Astrocyte of the cerebellum (primary cell): ENCODE data around the gene TGFA.

Source experiments
- DNase-seq: peaks from one replicate; pipeline ENCODE4 v3.0.0-alpha.2; 2011; ENCODE audit warnings: low read depth
- H3K4me3 ChIP-seq: 2 replicates; pipeline ENCODE4 v1.5.1; 2011; ENCODE audit warnings: mild to moderate bottlenecking, low read depth, low read length, moderate library complexity
- in situ Hi-C: cut with HindIII; loops from 2 replicates; pipeline ENCODE4 v1.10.0; 2017; ENCODE audit warnings: low sequenced_read_pairs
- TF ChIP-seq, protein P1 (sequence below): IDR thresholded peaks from 2 replicates; pipeline ENCODE4 v1.5.1; 2012; ENCODE audit warnings: low read length, low read depth, moderate library complexity, mild to moderate bottlenecking; ENCODE audit errors: missing control alignments

Gene TGFA

DNA sequence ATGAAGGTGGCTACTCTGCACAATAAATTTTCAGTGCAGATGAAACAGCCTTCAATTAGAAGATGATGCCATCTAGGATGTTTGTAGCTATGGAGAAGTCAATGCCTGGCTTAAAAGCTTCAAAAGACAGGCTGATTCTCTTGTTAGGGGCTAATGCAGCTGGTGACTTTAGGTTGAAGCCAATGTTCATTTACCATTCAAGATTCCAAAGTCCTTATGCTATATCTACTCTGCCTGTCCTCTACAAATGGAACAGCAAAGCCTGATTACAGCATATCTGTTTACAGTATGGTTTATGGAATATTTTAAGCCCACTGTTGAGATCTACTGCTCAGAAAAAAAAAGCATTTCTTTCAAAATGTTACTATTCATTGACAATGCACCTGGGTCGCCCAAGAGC lies 15.8 kb downstream of the TGFA start:
- no peak overlapping the region for H3K4me3 ChIP-seq
- in situ Hi-C loops: no loop called here

DNA sequence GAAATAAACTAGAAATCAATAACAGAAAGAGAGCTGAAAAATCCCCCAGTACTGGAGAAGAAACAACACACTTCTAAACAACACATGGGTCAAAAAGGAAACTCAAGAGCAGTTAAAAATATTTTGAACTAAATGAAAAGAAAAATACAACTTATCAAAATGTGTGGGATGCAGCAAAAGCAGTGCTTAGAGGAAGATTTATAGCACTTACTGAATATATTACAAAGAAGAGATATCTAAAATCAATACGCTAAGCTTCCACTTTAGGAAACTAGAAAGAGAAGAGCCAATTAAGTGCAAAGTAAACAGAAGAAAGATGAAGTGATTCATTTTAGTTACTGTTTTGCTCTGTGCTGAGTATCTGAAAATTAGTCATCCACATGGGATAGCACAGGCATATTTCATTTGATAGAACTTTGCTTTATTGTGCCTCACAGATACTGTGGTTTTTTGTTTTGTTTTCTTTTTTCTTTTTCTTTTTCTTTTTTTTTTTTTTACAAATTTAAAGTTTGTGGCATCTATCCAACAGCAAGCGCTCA lies 17.0 kb downstream of the TGFA start:
- TF ChIP-seq, protein P1, sequence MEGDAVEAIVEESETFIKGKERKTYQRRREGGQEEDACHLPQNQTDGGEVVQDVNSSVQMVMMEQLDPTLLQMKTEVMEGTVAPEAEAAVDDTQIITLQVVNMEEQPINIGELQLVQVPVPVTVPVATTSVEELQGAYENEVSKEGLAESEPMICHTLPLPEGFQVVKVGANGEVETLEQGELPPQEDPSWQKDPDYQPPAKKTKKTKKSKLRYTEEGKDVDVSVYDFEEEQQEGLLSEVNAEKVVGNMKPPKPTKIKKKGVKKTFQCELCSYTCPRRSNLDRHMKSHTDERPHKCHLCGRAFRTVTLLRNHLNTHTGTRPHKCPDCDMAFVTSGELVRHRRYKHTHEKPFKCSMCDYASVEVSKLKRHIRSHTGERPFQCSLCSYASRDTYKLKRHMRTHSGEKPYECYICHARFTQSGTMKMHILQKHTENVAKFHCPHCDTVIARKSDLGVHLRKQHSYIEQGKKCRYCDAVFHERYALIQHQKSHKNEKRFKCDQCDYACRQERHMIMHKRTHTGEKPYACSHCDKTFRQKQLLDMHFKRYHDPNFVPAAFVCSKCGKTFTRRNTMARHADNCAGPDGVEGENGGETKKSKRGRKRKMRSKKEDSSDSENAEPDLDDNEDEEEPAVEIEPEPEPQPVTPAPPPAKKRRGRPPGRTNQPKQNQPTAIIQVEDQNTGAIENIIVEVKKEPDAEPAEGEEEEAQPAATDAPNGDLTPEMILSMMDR: no peak
- in situ Hi-C loops: no loop called here
- H3K4me3 ChIP-seq: no peak overlapping the region
- no peak for DNase-seq

More for the DNA sequence above, 15.8 kb downstream of the TGFA start:
- no peak for DNase-seq
- TF ChIP-seq, protein P1: no peak

DNA sequence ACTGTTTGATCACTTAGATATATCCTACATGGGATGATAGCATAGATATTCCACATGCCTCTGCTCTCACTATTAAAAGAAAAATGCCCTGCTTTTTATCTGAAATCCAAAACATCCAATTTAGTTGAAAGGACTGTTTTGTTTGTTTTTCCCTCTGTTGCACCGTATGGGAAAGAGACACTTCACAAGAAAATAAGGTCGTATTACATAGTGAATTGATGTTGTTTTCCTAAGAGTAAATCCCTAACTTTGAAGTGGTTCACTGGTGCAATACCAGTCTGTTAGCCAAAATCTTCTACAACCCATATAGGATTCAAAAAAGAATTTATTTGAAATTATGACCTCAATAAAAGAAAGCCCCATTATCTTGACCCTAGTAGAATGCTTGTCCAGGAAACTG lies 18.1 kb downstream of the TGFA start:
- no peak overlapping the region for H3K4me3 ChIP-seq
- in situ Hi-C loops: no loop called here
- no peak for DNase-seq
- TF ChIP-seq, protein P1: no peak

DNA sequence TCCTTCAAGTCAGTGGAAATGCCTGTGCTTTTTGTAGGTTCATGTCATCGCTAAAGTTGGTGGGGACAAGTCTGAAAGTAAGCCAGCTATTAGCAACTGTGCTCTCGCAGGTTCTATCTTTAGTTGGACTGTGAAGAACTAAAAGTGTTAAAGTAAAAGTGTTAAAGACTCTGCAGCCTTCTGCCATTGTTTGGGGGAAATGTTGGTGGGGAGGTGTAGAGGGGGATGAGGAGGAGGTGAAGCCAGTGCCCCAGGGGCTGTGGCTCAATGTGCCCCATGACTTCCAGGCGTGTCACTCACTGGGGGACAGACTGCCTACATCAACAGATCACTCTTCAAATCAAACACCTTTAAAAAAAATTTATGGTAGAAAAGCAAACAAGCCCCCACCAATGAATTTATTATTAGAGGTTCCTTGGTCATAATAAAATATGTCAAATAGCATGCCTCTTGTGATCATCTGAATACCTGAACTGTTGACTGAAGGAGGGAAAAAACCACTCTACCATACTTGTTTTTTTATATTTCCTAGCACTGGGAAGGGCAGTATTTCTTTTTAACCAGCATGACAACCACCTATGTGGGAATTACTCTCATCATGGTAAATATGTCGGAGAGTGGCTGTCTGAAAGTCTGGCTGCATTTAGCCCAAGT lies 19.3 kb downstream of the TGFA start:
- in situ Hi-C loops: no loop called here
- no peak overlapping the region for H3K4me3 ChIP-seq
- TF ChIP-seq, protein P1: no peak
- no peak for DNase-seq

DNA sequence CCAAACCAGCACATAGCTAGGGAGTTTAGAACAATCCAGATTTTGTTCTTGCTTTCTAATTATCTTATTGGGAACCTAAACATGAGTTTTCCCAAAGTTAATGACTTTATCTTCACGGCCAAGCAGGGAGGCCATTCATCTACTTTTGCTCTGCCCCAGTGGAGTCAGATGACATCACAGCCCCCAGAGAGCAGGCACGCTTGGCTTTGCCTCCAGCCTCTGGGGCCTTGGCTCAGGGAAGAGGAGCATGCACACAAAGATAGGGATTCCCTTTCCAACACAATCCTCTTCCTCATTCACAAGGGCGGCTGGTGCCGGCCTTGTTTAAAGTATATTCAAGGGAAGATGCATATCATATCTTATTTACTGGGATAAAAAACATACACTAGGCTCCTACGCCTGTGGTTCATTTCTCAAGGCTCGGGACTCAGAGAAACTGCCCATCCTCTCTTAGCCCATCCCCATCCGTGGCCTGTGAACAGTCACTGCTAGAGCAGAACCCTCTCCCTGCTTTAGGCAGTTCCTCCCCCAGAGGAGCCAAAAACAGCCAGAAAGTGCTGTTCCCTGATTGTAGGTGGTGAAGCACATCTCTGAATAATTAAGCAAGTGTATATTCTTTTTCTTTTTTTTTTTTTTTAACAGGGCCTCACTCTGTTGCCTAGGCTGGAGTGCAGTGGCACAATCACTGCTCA lies 21.2 kb downstream of the TGFA start:
- H3K4me3 ChIP-seq: no peak overlapping the region
- TF ChIP-seq, protein P1: no peak
- DNase-seq: no peak
- in situ Hi-C loops: no loop called here

DNA sequence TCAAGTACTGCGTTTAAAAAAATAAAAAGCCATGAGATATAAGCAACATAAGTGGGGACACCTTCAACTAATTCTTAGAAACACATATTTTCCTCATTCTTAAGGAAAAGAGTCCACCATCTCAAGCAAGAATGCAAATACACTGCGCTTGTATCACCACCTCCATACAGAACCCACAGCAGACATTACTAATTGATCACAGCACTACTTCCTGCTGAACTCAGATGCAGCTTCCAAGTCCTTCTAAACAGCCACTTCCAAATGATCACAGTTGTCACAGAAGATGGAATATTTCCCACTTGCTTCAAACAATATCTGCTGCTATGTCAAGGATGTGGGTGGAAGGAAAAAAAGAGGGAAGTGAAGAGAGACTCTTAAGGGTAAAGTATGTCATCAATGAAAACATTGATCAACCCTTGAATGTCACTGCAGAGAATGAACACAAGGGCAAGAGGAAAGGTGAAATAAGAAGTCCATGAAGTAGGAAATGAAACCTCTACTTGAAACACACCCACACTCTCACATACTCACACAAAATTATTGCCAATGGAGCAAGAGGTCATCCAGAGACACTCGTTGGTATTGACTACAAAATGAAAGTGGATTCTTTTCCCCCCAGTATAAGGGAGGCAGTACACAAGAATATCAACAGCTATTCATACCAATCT lies 22.1 kb downstream of the TGFA start:
- DNase-seq: no peak
- TF ChIP-seq, protein P1: no peak
- in situ Hi-C loops: no loop called here
- H3K4me3 ChIP-seq: no peak overlapping the region
